BLaER1 treated with 17β-estradiol and CSF1 and Interleukin-3, amounts not matched to agents 10 nM and 100 nM (cell line): ENCODE data around the gene RTN4.

ENCODE experiments used
- H3K27ac ChIP-seq, 11 experiments: shearing (Covaris generic); formaldehyde crosslinking; 2 replicates each; pipeline ENCODE4 v1.8.1; 2022
- H3K27me3 ChIP-seq, 11 experiments: shearing (Covaris generic); formaldehyde crosslinking; 2 replicates each; pipeline ENCODE4 v1.8.1; 2022
- H3K36me3 ChIP-seq, 11 experiments: shearing (Covaris generic); formaldehyde crosslinking; 2 replicates each; pipeline ENCODE4 v1.8.1; 2022
- H3K4me1 ChIP-seq, 10 experiments: shearing (Covaris generic); formaldehyde crosslinking; 2 replicates each; pipeline ENCODE4 v1.8.1; 2022
- H3K4me2 ChIP-seq, 11 experiments: shearing (Covaris generic); formaldehyde crosslinking; 2 replicates each; pipeline ENCODE4 v1.8.1; 2022
- H3K4me3 ChIP-seq, 10 experiments: shearing (Covaris generic); formaldehyde crosslinking; 2 replicates each; pipeline ENCODE4 v1.8.1; 2022
- H3K9ac ChIP-seq, 11 experiments: shearing (Covaris generic); formaldehyde crosslinking; 2 replicates each; pipeline ENCODE4 v1.8.1; 2022
- H3K9me3 ChIP-seq, 11 experiments: shearing (Covaris generic); formaldehyde crosslinking; replicated peaks in 1 of 11; 2 replicates each; pipeline ENCODE4 v1.8.1; 2022
- H4K20me1 ChIP-seq, 11 experiments: shearing (Covaris generic); formaldehyde crosslinking; 2 replicates each; pipeline ENCODE4 v1.8.1; 2022
- Cebpa-rat ChIP-seq, 11 experiments: shearing (Covaris generic); IDR thresholded peaks; 2 replicates each; pipeline ENCODE4 v1.8.1; 2022

Gene RTN4

DNA sequence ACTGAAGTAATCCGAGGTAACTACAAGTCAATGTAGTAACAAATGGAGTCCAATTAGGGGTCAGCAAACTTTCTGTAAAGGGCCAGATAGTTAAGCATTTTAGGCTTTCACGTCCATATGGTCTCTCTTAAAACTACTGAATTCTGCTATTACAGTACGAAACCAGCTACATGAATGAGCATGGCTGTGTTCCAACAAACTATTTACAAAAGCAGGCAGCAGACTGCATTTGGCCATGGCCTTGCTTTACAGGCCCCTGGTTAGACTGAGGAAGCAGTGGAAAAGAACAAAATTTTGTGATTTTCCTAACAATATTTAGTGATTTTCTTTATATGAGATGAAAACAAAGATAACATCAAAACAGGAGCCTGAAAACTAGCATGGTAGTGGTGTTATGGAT, 64.0 kb downstream of the RTN4 start:
- no peak overlapping the region for H3K9ac ChIP-seq
- TF ChIP-seq Cebpa-rat (IDR thresholded peaks at IDR 0.05), result no peak
- peaks cover 0 to 16% (median 0%) of the 10 kb centered on the region in 10 experiments; a peak in 7 of 20 replicates for H3K4me1 ChIP-seq
- no peaks in the 10 kb centered on the region for H3K9me3 ChIP-seq
- H3K27me3 ChIP-seq, result no peaks in the 10 kb centered on the region
- H3K36me3 ChIP-seq, result peaks cover 60 to 96% (median 82%) of the 10 kb centered on the region in 11 experiments
- H3K4me3 ChIP-seq, result no peak overlapping the region
- no peak overlapping the region for H3K27ac ChIP-seq
- H4K20me1 ChIP-seq, result peaks cover 99 to 100% (median 100%) of the 10 kb centered on the region in 11 experiments
- H3K4me2 ChIP-seq, result no peak overlapping the region

DNA sequence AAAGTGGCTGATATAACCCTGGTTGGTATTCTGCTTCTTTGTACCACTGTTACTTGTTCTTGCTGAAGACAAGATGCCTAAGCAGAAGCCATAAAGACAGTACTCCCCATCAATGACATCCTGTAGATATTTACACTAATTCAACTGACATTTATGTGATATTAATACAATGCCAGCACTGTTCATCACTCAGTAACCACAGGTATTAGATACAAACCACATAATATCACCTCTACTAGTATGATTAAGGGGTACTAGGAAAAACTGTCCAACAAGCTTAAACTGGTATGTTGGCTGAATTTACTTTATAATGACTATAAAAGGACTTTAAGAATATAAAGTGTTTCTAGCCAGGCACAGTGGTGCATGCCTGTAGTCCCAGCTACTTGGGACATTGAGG, 65.8 kb downstream of the RTN4 start:
- TF ChIP-seq Cebpa-rat (IDR thresholded peaks at IDR 0.05), result no peak

DNA sequence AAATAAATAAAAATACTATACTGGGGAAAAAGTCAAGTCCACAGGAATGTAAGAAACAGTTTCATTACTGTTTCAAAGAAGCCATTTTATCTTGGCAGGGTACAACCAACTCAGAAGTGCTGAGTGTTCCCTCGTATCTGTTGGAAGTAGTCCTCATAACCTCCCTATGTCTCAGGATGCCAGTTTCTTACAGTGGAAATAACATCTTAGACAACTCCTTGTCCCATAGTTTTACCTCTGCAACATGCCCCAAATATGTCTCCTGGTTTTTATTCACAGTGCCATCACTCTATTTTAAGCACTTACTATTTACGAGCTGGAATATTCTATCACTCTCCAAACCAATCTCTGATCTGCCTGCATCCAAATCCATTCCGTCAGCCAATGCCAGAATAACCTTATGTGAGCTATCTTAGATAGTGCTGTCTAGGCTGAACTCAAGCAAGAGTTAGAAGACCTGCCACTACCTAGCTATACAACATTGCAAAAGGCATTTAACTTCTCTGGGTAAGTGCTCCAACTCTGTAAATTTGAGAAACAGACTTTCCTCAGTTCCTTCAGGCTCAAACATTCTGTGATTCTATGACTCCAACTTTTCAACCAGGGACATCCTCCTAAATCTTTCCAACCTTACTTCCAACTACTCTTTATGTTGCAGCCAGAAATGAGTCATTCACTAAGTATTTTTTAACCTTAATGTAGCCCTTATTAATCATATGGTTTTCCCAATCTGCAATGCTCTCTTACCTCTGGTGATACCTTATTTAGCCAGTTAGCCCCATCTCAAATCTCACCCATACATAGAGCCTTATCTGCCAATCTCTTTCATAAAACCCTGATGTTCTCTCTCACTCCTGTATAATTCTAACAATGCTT, 66.7 kb downstream of the RTN4 start:
- no peak overlapping the region for H3K27ac ChIP-seq
- H4K20me1 ChIP-seq, result peaks cover 99 to 100% (median 100%) of the 10 kb centered on the region in 11 experiments
- H3K9me3 ChIP-seq, result no peaks in the 10 kb centered on the region
- peaks cover 75 to 100% (median 95%) of the 10 kb centered on the region in 11 experiments for H3K36me3 ChIP-seq
- H3K4me2 ChIP-seq, result no peak overlapping the region
- H3K9ac ChIP-seq, result no peak overlapping the region
- H3K27me3 ChIP-seq, result no peaks in the 10 kb centered on the region
- H3K4me3 ChIP-seq, result no peak overlapping the region
- peaks cover 0 to 41% (median 13%) of the 10 kb centered on the region in 10 experiments; a peak in 15 of 20 replicates for H3K4me1 ChIP-seq
- no peak for TF ChIP-seq Cebpa-rat (IDR thresholded peaks at IDR 0.05)

More for the DNA sequence above, 65.8 kb downstream of the RTN4 start:
- no peaks in the 10 kb centered on the region for H3K27me3 ChIP-seq
- H3K9ac ChIP-seq, result no peak overlapping the region
- H3K4me1 ChIP-seq, result peaks cover 0 to 33% (median 6%) of the 10 kb centered on the region in 10 experiments; a peak in 14 of 20 replicates
- H3K4me2 ChIP-seq, result no peak overlapping the region
- H3K4me3 ChIP-seq, result no peak overlapping the region
- no peaks in the 10 kb centered on the region for H3K9me3 ChIP-seq
- no peak overlapping the region for H3K27ac ChIP-seq
- H3K36me3 ChIP-seq, result peaks cover 72 to 100% (median 93%) of the 10 kb centered on the region in 11 experiments
- peaks cover 99 to 100% (median 100%) of the 10 kb centered on the region in 11 experiments for H4K20me1 ChIP-seq

DNA sequence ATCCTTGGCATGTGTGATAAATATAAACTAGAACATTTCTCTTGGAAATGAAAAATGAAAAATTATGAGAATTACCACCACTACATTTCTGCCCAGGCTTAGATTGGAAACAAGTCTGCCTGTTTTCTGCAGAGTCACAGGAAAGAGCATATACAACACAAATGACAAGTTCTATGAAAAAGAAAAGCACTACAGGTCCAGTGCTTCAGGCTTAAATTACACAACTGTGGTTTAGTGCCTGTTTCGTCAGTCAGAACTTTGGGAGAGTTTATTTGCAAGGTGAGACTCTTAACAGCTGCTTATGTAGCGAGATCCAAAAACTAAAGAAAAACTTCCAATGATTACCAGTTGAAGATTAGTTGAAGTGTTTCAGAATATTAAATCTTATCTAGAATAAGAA, 68.9 kb downstream of the RTN4 start:
- no peak for TF ChIP-seq Cebpa-rat (IDR thresholded peaks at IDR 0.05)
- no peaks in the 10 kb centered on the region for H3K27me3 ChIP-seq
- peaks cover 68 to 100% (median 95%) of the 10 kb centered on the region in 11 experiments for H3K36me3 ChIP-seq
- no peaks in the 10 kb centered on the region for H3K9me3 ChIP-seq
- peaks cover 96 to 100% (median 99%) of the 10 kb centered on the region in 11 experiments for H4K20me1 ChIP-seq
- H3K9ac ChIP-seq, result no peak overlapping the region; a peak in 1 of 22 replicates
- H3K4me2 ChIP-seq, result no peak overlapping the region; a peak in 1 of 22 replicates
- no peak overlapping the region for H3K27ac ChIP-seq
- H3K4me1 ChIP-seq, result peaks cover 19 to 63% (median 33%) of the 10 kb centered on the region in 10 experiments
- H3K4me3 ChIP-seq, result no peak overlapping the region

DNA sequence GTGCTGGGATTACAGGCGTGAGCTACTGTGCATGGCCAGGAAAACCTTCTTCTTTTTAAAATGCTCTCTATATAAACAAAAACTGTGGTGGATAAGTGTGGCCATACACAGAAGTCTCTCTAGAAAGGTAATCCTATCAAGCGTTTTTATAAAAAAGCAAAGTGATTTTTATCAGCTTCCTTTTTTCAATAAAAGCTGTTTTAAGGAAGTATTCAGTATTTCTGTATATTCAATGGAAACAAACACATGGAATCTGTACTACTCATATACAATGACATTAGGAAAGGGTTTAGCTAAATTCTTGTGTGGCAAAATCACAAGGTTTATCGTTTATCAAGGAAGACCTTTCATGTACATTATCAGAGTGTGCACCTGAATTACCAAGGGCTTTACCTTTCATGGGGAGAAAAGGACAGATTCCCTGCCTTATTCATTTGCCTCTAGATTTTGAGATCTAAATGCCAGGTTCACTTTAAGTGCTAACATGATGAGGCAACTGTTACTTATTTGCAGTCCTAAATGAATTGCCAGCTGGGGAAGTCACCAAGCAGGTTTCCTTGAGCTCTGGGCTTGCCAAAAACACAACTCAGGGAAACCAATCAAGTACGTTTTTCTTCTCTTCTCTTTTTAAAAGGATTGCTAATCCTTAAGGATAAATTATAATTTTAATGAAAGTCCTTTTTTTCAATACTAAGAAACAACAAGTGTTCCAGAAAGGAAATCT, 70.8 kb downstream of the RTN4 start:
- Histone ChIP-seq H3K27ac (peak overlapping the region in 4 of 11 experiments; percentile 1 to 18 (median 2); a peak in 2 of 22 replicates), H3K9ac (peak overlapping the region in 1 of 11 experiments; percentile 13; a peak in 1 of 22 replicates), H3K4me3 (no peak overlapping the region), H3K36me3 (peaks cover 65 to 100% (median 95%) of the 10 kb centered on the region in 11 experiments), H3K27me3 (no peaks in the 10 kb centered on the region), H3K9me3 (no peaks in the 10 kb centered on the region), H3K4me2 (peak overlapping the region in 3 of 11 experiments; percentile 4 to 32 (median 28); a peak in 5 of 22 replicates), H4K20me1 (peaks cover 96 to 100% (median 99%) of the 10 kb centered on the region in 11 experiments), H3K4me1 (peaks cover 25 to 75% (median 41%) of the 10 kb centered on the region in 10 experiments)
- no peak for TF ChIP-seq Cebpa-rat (IDR thresholded peaks at IDR 0.05)

DNA sequence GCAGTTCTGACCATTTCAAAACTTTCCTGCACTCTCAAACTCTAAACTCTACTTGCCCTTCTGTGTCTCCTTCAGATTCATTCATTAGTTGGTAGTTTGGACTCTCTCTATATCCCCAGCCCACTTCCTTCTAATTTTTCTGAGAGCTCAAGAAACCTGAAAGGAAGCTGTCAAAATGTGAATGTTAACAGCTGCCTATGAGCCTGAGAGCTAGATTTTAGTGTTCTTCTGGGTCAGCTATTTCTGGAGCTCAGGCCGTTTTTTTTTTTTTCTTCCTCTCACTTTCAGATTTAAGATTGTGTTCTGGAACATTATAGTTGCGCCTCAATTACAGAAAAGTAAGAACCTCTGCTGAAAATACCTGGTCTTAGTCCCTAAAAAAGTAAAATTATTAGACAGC, 73.1 kb downstream of the RTN4 start:
- no peak for TF ChIP-seq Cebpa-rat (IDR thresholded peaks at IDR 0.05)
- Histone ChIP-seq H3K9me3 (no peaks in the 10 kb centered on the region), H4K20me1 (peaks cover 89 to 100% (median 99%) of the 10 kb centered on the region in 11 experiments), H3K27me3 (no peaks in the 10 kb centered on the region), H3K4me3 (no peak overlapping the region), H3K4me1 (peaks cover 25 to 69% (median 41%) of the 10 kb centered on the region in 10 experiments), H3K9ac (peak overlapping the region in 2 of 11 experiments; percentile 29 to 54; a peak in 2 of 22 replicates), H3K36me3 (peaks cover 69 to 100% (median 95%) of the 10 kb centered on the region in 11 experiments), H3K4me2 (peak overlapping the region in 9 of 11 experiments; percentile 9 to 62 (median 35); a peak in 13 of 22 replicates), H3K27ac (peak overlapping the region in 1 of 11 experiments; percentile 1; a peak in 1 of 22 replicates)

DNA sequence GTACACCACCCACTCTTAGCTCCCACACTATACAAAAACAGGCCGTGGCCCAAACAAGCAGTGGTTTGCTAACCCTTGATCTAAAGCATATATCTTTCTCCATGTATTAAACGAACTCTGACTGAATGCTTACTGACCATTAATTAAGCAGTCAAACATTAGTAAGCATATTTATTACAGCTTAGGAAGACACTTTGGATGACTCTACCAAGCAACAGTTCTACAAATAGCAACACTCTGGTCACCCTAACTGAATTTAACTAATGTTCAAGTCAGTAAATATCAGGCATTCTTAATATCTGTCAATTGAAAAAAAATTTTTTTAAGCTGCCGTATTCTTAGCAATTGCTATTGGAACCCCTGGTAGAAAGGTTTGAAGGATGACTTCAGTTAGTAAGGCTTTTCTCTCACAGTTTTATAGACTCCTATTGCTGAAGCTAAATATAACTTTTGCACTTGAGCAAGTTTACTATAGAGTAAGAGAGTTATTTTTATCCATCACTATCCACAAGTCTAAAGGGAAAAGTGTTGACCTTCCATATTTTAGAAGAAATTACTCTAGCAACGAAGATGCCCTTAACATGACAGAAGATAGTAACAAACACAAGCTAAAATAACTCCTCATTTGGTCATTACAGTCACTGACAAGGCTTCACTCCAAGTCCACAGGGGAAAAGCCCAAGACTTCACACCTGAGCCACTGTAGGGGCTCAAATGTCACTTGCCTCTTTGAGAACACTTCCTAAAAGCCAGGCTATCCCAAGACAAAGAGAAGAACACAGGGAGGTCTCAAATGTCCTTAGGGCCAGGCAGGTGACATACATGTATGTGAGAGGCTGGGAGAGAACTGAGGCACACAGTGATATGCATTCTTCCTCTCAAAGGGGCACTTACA, 74.4 kb downstream of the RTN4 start:
- H3K9me3 ChIP-seq, result no peaks in the 10 kb centered on the region
- TF ChIP-seq Cebpa-rat (IDR thresholded peaks at IDR 0.05), result no peak
- peaks cover 77 to 100% (median 98%) of the 10 kb centered on the region in 11 experiments for H4K20me1 ChIP-seq
- peaks cover 25 to 61% (median 38%) of the 10 kb centered on the region in 10 experiments for H3K4me1 ChIP-seq
- H3K36me3 ChIP-seq, result peaks cover 69 to 100% (median 95%) of the 10 kb centered on the region in 11 experiments
- no peak overlapping the region for H3K4me3 ChIP-seq
- no peaks in the 10 kb centered on the region for H3K27me3 ChIP-seq
- H3K9ac ChIP-seq, result no peak overlapping the region
- H3K27ac ChIP-seq, result no peak overlapping the region
- H3K4me2 ChIP-seq, result peak overlapping the region in 9 of 11 experiments; percentile 2 to 62 (median 35); a peak in 17 of 22 replicates

DNA sequence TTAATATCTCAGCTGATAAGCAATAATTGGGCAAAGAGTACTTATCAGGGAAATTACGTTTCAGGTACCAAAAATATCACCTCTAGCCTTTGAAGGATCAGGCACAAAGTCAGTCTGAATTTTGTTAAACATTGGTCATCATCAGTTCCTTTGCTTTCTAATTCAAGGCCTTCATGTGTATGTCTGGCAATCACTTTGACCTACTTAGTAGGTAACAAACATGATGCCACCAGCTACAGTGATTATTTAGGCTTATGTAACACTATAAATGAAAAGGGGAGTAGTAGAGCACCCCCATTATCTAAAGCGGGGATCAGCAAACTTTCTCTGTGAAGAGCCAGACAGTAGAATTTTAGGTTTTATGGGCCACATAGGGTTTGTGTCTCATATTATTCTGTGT, 75.1 kb downstream of the RTN4 start:
- Histone ChIP-seq H3K4me3 (no peak overlapping the region), H3K27me3 (no peaks in the 10 kb centered on the region), H3K4me1 (peaks cover 25 to 55% (median 35%) of the 10 kb centered on the region in 10 experiments), H3K9me3 (no peaks in the 10 kb centered on the region), H3K27ac (no peak overlapping the region), H3K4me2 (0 out of 22 replicates have a peak overlapping the region, but pooled peaks of 1 of the 11 experiments have one; percentile 50), H3K36me3 (peaks cover 70 to 100% (median 95%) of the 10 kb centered on the region in 11 experiments), H3K9ac (no peak overlapping the region), H4K20me1 (peaks cover 71 to 100% (median 98%) of the 10 kb centered on the region in 11 experiments)
- no peak for TF ChIP-seq Cebpa-rat (IDR thresholded peaks at IDR 0.05)
